CD8-positive, alpha-beta memory T cell (primary cell): Measurements from ENCODE around the gene HRH1. TPM values are rescaled to one million over a fixed set of nuclear protein-coding genes. Genes with fewer than 3 reads are reported as not detected.
"Not testable (repeated sequence)": the region's sequence is repeated elsewhere in the genome, so short reads cannot be mapped to it uniquely, and the experiment has no call there.

Source experiments
- CTCF ChIA-PET: fragments of 350-600 bp; sonication (Branson Sonifier 250); formaldehyde crosslinking; loops from one replicate; lab custom pipeline; 2021; ENCODE audit warnings: antibody characterized with exemption; lab: Charles Lee
- POLR2A ChIA-PET: fragments of 350-600 bp; sonication (Branson Sonifier 250); formaldehyde crosslinking; loops from one replicate; lab custom pipeline; 2021; ENCODE audit warnings: antibody characterized with exemption; lab: Charles Lee
- DNase-seq, 5 donors: peaks; one replicate each; pipeline versions ENCODE4 v3.0.0 to v3.0.0-alpha.2; 2020 to 2022; ENCODE audit warnings: mixed read lengths in 1 of 5
- H3K27ac ChIP-seq: one replicate; pipeline ENCODE4 v1.7.0; 2013; ENCODE audit warnings: low read depth, mild to moderate bottlenecking, low read length, moderate library complexity
- H3K27me3 ChIP-seq: 2 replicates; pipeline ENCODE4 v1.7.0; 2013; ENCODE audit warnings: low read length, mild to moderate bottlenecking; ENCODE audit not compliant: insufficient read depth, poor library complexity, severe bottlenecking
- H3K36me3 ChIP-seq: 2 replicates; pipeline ENCODE4 v1.7.0; 2013; ENCODE audit warnings: mild to moderate bottlenecking, low read length, moderate library complexity; ENCODE audit not compliant: insufficient read depth
- H3K4me1 ChIP-seq: 2 replicates; pipeline ENCODE4 v1.7.0; 2013; ENCODE audit warnings: mild to moderate bottlenecking, low read length, moderate library complexity; ENCODE audit not compliant: insufficient read depth
- H3K4me3 ChIP-seq: 2 replicates; pipeline ENCODE4 v1.7.0; 2013; ENCODE audit warnings: mild to moderate bottlenecking, low read length
- H3K9me3 ChIP-seq: 2 replicates; pipeline ENCODE4 v1.7.0; 2013; ENCODE audit warnings: mild to moderate bottlenecking, low read length
- H3K27ac Mint-ChIP-seq, 8 donors: one replicate each; pipeline ENCODE4 v1.8.0; 2020 to 2021; ENCODE audit warnings: mixed read lengths in 8 of 8, mild to moderate bottlenecking in 6 of 8, inconsistent platforms in 3 of 8, moderate library complexity in 3 of 8
- H3K27me3 Mint-ChIP-seq, 2 donors: one replicate each; pipeline ENCODE4 v1.8.0; 2020 to 2021; ENCODE audit warnings: mixed read lengths in 2 of 2, mild to moderate bottlenecking in 1 of 2, moderate library complexity in 1 of 2
- H3K36me3 Mint-ChIP-seq, 3 donors: one replicate each; pipeline ENCODE4 v1.8.0; 2020 to 2021; ENCODE audit warnings: mixed read lengths in 3 of 3, inconsistent platforms in 1 of 3, mild to moderate bottlenecking in 1 of 3
- H3K4me1 Mint-ChIP-seq, 3 donors: one replicate each; pipeline ENCODE4 v1.8.0; 2020 to 2021; ENCODE audit warnings: mixed read lengths in 3 of 3, inconsistent platforms in 1 of 3, mild to moderate bottlenecking in 1 of 3
- H3K4me3 Mint-ChIP-seq, 7 donors: one replicate each; pipeline ENCODE4 v1.8.0; 2020 to 2021; ENCODE audit warnings: mixed read lengths in 7 of 7, mild to moderate bottlenecking in 6 of 7, moderate library complexity in 4 of 7, inconsistent platforms in 2 of 7
- H3K9me3 Mint-ChIP-seq, 5 donors: one replicate each; pipeline ENCODE4 v1.8.0; 2020 to 2022; ENCODE audit warnings: mixed read lengths in 5 of 5, mild to moderate bottlenecking in 3 of 5, moderate library complexity in 2 of 5, inconsistent platforms in 1 of 5
- polyA plus RNA-seq: library from polyadenylated mRNA; unstranded; fragments of 300-500 nt; fragmentation: Illumina TruSeq; gene quantifications from one replicate; pipeline ENCODE4 v1.2.3, GENCODE V29; 2021
- total RNA-seq, 2 experiments: library from RNA; stranded (reverse); gene quantifications; one replicate each; pipeline ENCODE4 v1.2.3, GENCODE V29; 2021

The HRH1 gene
- total and polyA plus RNA-seq, 3 experiments from 2014 or later, result 0.42 to 0.53 TPM; not detected in 1

DNA sequence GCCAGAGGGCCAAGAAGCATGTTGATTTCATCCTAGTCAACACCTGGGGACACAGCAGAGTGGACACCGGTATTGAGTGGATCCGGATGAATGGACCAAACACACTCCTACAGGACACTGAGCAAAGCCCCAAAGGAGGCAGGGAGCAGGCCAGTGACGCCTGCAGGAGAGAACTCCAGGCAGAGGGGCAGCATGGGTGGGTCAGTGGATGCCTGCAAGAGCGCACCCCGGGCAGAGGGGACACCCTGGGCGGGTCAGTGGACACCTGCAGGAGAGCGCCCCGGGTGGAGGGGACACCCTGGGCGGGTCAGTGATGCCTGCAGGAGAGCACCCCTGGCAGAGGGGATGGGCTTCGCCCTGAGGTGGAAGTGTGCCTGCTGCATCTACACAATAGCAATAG, 27.6 kb upstream of the HRH1 start:
- H3K4me1 Mint-ChIP-seq, result no peaks in the 10 kb centered on the region

DNA sequence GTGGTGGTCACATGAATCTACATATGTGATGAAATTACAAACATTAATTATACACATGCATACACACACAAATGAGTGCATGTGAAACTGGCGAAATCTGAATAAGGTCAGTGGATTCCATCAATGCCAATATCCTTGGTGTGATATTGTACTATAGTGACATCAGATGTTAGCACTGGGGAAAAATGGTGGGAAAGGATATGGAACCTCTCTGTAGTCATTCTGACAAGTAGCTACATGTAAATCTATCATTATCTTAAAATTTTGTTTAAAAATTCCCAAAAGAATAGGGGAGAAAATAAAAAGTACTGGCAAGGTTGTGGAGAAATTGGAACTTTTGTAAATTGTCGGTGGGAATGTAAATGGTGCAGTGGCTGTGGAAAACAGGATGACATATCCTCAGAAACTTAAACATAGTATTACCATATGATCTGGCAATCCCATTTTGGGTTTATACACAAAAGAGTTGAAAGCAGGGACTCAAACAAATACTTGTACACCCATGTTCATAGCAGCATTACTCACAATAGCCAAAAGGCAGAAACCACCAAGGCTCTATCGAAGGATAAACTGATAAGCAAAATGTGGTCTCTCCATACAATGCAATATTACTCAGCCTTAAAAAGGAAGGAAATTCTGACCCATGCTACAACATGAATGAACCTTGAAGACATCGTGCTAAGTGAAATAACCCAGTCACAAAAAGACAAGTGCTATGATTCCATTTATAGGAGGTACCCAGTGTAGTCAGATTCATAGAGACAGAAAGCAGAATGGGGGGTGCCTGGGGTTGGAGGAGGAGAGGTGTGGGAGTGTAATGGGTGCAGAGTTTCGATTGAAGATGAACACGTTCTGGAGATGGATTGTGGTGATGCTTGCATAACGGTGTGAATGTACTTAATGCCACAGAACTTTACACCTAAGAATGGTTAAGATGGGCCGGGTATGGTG, 25.3 kb upstream of the HRH1 start:
- H3K36me3 Mint-ChIP-seq, result no peaks in the 10 kb centered on the region
- Histone ChIP-seq H3K27me3 (no peaks in the 10 kb centered on the region), H3K36me3 (no peaks in the 10 kb centered on the region), H3K4me1 (no peaks in the 10 kb centered on the region), H3K4me3 (no peak overlapping the region), H3K9me3 (no peaks in the 10 kb centered on the region), H3K27ac (no peak overlapping the region)
- H3K9me3 Mint-ChIP-seq, result peaks cover 0 to 2% (median 0%) of the 10 kb centered on the region in 5 donors
- ChIA-PET POLR2A (no interaction called here), CTCF (no interaction called here)
- H3K4me3 Mint-ChIP-seq, result no peak overlapping the region
- no peaks in the 10 kb centered on the region for H3K4me1 Mint-ChIP-seq
- H3K27me3 Mint-ChIP-seq, result peaks cover 5 to 9% of the 10 kb centered on the region in 2 donors
- no peak overlapping the region for H3K27ac Mint-ChIP-seq
- DNase-seq, result no peak

More for the DNA sequence above, 27.6 kb upstream of the HRH1 start:
- CTCF ChIA-PET, result no interaction called here
- Mint-ChIP-seq H3K36me3 (no peaks in the 10 kb centered on the region), H3K4me3 (no peak overlapping the region), H3K27me3 (peaks cover 5 to 16% of the 10 kb centered on the region in 2 donors), H3K9me3 (peaks cover 0 to 4% (median 2%) of the 10 kb centered on the region in 5 donors), H3K27ac (no peak overlapping the region)
- H3K4me1 ChIP-seq, result no peaks in the 10 kb centered on the region
- no peaks in the 10 kb centered on the region for H3K36me3 ChIP-seq
- POLR2A ChIA-PET, result no interaction called here
- H3K27ac ChIP-seq, result no peak overlapping the region
- no peaks in the 10 kb centered on the region for H3K9me3 ChIP-seq
- no peaks in the 10 kb centered on the region for H3K27me3 ChIP-seq
- H3K4me3 ChIP-seq, result no peak overlapping the region
- no peak for DNase-seq

DNA sequence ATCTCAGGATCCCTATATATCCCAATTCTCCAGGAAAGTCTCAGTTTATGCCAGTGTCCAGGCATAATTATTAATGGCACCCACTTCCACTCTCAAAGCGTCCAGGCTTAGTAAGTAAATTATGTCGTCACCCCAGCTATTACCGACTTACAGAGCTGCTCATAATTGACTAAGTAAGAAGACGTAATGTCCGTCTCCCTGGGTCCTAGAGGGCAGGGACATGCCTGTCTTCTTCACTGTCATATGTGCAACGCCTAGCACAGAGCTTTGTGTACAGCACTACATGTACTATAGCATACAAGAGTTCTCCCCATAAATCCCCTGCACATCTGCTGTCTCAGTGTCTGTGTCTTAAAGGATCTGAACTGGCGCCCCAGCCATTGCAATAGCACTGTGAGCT, 23.9 kb upstream of the HRH1 start:
- Mint-ChIP-seq H3K4me3 (no peak overlapping the region), H3K9me3 (peaks cover 0 to under 1% (median 0%) of the 10 kb centered on the region in 5 donors), H3K27me3 (peaks cover 5 to 7% of the 10 kb centered on the region in 2 donors), H3K27ac (no peak overlapping the region), H3K36me3 (no peaks in the 10 kb centered on the region), H3K4me1 (no peaks in the 10 kb centered on the region)
- Histone ChIP-seq H3K36me3 (no peaks in the 10 kb centered on the region), H3K27ac (no peak overlapping the region), H3K4me1 (no peaks in the 10 kb centered on the region), H3K27me3 (no peaks in the 10 kb centered on the region), H3K9me3 (no peaks in the 10 kb centered on the region), H3K4me3 (no peak overlapping the region)
- no peak for DNase-seq
- ChIA-PET POLR2A (no interaction called here), CTCF (no interaction called here)

DNA sequence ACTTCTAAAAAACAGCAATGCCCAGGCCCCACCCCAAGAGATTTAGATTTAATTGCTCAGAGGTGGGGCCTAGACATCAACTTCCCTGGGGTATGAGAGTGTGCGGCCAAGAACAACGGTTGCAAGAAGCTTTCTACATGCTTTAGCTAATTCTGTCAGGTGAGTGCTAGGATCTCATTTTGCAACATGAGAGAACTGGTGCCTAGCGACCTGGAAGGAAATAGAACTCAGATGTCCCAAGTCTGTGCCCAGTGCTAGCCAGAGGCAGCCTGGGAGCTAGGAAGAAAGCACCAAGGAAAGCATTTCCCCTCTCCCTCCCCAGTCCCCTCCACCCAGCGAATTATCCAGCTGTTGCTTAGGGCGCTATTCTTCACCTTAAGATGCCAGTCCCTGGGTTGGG, 22.9 kb upstream of the HRH1 start:
- peaks cover 2 to 3% of the 10 kb centered on the region in 2 donors for H3K27me3 Mint-ChIP-seq
- no peak for DNase-seq
- H3K9me3 Mint-ChIP-seq, result no peaks in the 10 kb centered on the region
- H3K36me3 ChIP-seq, result no peaks in the 10 kb centered on the region
- H3K27ac ChIP-seq, result no peak overlapping the region
- no peak overlapping the region for H3K4me3 Mint-ChIP-seq
- POLR2A ChIA-PET, result no interaction called here
- H3K27ac Mint-ChIP-seq, result no peak overlapping the region
- H3K4me3 ChIP-seq, result no peak overlapping the region
- CTCF ChIA-PET, result no interaction called here
- no peaks in the 10 kb centered on the region for H3K4me1 Mint-ChIP-seq
- no peaks in the 10 kb centered on the region for H3K36me3 Mint-ChIP-seq
- H3K9me3 ChIP-seq, result no peaks in the 10 kb centered on the region
- H3K27me3 ChIP-seq, result no peaks in the 10 kb centered on the region
- no peaks in the 10 kb centered on the region for H3K4me1 ChIP-seq

DNA sequence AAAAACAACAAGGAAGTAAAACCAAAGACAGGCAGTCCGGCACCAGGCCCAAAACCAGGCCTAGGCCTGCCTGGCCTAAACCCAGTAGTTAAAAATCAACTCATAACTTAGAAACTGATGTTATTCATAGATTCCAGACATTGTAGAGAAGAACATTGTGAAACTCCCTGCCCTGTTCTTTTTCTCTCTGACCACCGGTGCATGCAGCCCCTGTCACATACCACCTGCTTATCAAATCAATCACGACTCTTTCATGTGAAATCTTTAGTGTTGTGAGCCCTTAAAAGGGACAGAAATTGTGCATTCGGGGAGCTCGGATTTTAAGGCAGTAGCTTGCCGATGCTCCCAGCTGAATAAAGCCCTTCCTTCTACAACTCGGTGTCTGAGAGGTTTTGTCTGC, 22.4 kb upstream of the HRH1 start:
- CTCF ChIA-PET, result interaction anchor here (1.0 kb wide), 1 partner anchor 12 kb away, joined by 3 read pairs; no protein-coding TSS in a partner anchor
- H3K9me3 ChIP-seq, H3K27ac Mint-ChIP-seq, H3K27me3 Mint-ChIP-seq, H3K9me3 Mint-ChIP-seq, H3K4me1 Mint-ChIP-seq, H3K27ac ChIP-seq, H3K4me3 Mint-ChIP-seq, H3K4me1 ChIP-seq, DNase-seq, POLR2A ChIA-PET, H3K36me3 Mint-ChIP-seq, H3K4me3 ChIP-seq, H3K36me3 ChIP-seq, H3K27me3 ChIP-seq: not testable (repeated sequence)

DNA sequence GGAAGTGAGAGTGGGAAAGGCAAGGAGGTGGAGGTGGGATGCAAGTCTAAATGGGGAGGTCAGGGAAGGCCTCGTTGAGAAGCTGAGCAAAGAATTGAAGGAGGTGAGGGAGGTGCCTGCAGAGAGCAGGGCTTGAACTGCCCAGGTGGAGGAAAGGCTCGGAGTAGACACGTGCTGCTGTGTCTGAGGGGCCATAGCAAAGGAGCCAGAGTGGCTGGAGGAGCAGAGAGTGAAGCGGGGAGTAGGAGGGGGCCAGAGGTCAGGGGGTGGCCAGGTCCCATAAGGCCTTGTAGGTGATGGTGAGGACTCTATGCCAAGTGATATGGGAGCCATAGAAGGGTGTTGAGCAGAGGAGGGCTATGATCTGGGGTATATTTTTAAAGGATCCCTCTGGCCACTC, 21.4 kb upstream of the HRH1 start:
- Mint-ChIP-seq H3K4me1 (no peaks in the 10 kb centered on the region), H3K27me3 (no peaks in the 10 kb centered on the region), H3K27ac (no peak overlapping the region), H3K4me3 (no peak overlapping the region), H3K36me3 (no peaks in the 10 kb centered on the region), H3K9me3 (peaks cover 0 to 4% (median 0%) of the 10 kb centered on the region in 5 donors)
- no peak for DNase-seq
- H3K4me3 ChIP-seq, result no peak overlapping the region
- POLR2A ChIA-PET, result no interaction called here
- CTCF ChIA-PET, result interaction anchor here (1.0 kb wide), 1 partner anchor 13 kb away, joined by 3 read pairs; no protein-coding TSS in a partner anchor
- H3K27ac ChIP-seq, result no peak overlapping the region
- H3K36me3 ChIP-seq, result no peaks in the 10 kb centered on the region
- H3K4me1 ChIP-seq, result no peaks in the 10 kb centered on the region
- no peaks in the 10 kb centered on the region for H3K27me3 ChIP-seq
- H3K9me3 ChIP-seq, result no peaks in the 10 kb centered on the region

DNA sequence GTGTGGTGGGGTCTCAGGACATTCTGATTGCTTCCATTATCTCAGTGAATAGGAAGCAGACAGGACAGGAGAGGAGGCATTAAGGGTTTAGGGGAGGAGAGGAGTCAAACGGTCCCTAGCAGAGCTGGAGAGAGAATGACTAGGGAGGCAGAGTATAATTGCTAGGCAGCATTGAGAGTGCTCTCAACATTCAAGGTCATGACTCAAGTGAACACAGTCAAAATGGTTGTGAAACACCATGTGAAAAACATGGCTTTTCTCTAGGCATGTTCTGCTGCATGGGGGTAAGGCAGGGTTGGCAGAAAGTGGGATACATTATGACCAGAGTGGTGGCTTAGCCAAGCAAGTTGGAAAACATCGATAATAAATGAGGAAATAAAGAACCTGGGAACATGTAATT, 19.5 kb upstream of the HRH1 start:
- H3K36me3 Mint-ChIP-seq, result no peaks in the 10 kb centered on the region
- H3K4me1 Mint-ChIP-seq, result no peaks in the 10 kb centered on the region
- Histone ChIP-seq H3K27ac (no peak overlapping the region), H3K9me3 (no peaks in the 10 kb centered on the region), H3K4me1 (no peaks in the 10 kb centered on the region), H3K36me3 (no peaks in the 10 kb centered on the region), H3K4me3 (no peak overlapping the region), H3K27me3 (no peaks in the 10 kb centered on the region)
- H3K9me3 Mint-ChIP-seq, result peaks cover 0 to 4% (median 0%) of the 10 kb centered on the region in 5 donors
- no peak for DNase-seq
- no peak overlapping the region for H3K27ac Mint-ChIP-seq
- ChIA-PET CTCF (no interaction called here), POLR2A (no interaction called here)
- no peak overlapping the region for H3K4me3 Mint-ChIP-seq
- no peaks in the 10 kb centered on the region for H3K27me3 Mint-ChIP-seq

DNA sequence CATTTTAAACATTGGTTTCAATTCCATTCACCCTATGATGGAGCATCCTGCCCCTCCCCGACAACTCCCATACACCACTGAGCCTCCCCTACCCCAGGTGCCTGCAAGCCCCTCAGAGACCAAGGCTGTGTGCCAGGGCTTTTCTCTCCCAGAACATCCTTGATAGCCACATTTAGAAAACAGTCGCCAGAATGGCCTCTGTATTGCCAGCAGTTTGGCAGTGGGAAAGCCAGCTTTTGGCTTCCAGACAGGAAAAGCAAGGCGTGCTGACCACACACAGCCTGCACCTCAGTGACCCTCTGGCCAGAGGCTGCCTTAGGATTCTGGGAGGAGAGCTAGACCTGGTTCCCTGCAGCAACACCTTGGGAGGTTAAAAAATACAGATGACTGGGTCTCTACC, 18.2 kb upstream of the HRH1 start:
- peaks cover 0 to 6% (median 5%) of the 10 kb centered on the region in 3 donors for H3K4me1 Mint-ChIP-seq
- H3K4me3 Mint-ChIP-seq, result no peak overlapping the region
- Histone ChIP-seq H3K27ac (no peak overlapping the region), H3K36me3 (no peaks in the 10 kb centered on the region), H3K27me3 (peaks cover 3% of the 10 kb centered on the region), H3K4me1 (no peaks in the 10 kb centered on the region), H3K9me3 (no peaks in the 10 kb centered on the region), H3K4me3 (no peak overlapping the region)
- DNase-seq, result no peak
- peaks cover 6 to 11% of the 10 kb centered on the region in 2 donors for H3K27me3 Mint-ChIP-seq
- H3K36me3 Mint-ChIP-seq, result no peaks in the 10 kb centered on the region
- no peak overlapping the region for H3K27ac Mint-ChIP-seq
- H3K9me3 Mint-ChIP-seq, result peaks cover 0 to 4% (median 0%) of the 10 kb centered on the region in 5 donors
- POLR2A ChIA-PET, result no interaction called here
- CTCF ChIA-PET, result no interaction called here
